Testis (tissue), 2 donors: ENCODE measurements around the gene B4GALNT2.

Experiments used
- CTCF ChIP-seq, 3 experiments: fragments of 450-650 bp in 2 of 3; fragments of 200-600 bp in 1 of 3; sonication (generic) in 1 of 3; IDR thresholded peaks; one replicate each; pipeline ENCODE4 v1.5.1; 2016 to 2019; ENCODE audit warnings: antibody characterized with exemption in 3 of 3, mild to moderate bottlenecking in 2 of 3, moderate library complexity in 1 of 3
- POLR2A ChIP-seq: fragments of 450-650 bp; IDR thresholded peaks from one replicate; pipeline ENCODE4 v1.6.1; 2017; ENCODE audit warnings: antibody characterized with exemption, mild to moderate bottlenecking, moderate library complexity

GRCh38 chr17:49201481-49201927, 68.9 kb downstream of the B4GALNT2 start:
- TF ChIP-seq CTCF (IDR thresholded peaks at IDR 0.05) = no peak
- TF ChIP-seq POLR2A = no peak
